ENCODE data around the gene SPSB1.

Gene SPSB1

DNA sequence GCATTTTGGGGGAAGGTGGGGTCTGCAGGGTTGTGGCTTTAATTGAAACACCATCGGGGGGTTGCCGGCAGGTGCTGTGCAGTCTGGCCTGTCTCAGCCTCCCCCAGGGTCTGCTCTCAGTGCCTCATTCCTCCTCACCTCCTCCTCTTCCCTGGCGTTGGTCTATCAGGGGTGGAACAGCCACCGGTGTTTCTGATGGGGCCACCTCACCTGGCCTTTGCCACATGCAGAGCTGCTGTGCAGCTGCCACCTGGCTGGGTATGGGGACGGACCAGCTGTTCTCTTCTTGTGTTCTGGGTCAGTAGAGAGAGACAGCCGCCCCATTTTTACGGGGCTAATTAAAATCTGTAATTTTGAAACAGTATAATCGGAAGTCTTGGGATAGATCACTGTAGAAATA, 53.9 kb downstream of the SPSB1 start:
- no peak for DNase-seq

DNA sequence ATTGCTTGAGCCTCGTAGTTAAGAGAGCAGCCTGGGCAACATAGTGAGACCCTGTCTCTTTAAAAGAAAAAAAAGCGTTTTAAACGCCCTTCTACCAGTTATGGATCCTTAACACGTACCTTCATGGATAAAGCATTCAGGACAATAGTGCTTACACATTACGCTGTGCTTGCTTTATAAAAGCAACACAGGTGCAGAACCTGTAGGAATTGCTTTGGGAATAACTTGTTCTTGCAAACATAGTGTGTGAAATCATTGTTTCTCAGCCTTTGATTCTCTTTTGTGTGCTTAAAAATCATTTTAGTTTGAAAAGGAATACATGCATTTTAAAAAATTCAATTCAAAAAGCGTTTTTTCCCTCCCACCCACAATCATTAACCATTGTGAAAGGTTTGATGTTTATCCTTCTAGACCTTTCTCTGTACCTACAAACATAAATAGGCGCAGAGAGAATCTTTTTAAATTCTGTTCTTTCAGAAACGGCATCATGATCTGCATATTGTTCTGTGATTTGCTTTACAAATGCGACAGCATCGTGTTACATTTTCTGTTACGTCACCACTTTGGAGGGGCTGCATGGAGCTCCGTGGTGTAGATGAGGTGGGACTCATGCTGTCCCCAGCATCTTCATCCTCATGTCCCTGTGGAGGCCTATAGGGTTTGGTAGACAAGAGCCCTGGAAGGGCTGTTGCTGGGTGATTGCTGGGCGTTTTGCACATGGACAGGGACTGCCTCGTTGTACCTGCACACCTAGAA, 54.6 kb downstream of the SPSB1 start:
- no peak for DNase-seq

GRCh38 chr1:9349331-9349851, 56.7 kb downstream of the SPSB1 start:
- DNase-seq, result no peak

GRCh38 chr1:9350013-9350908, 57.6 kb downstream of the SPSB1 start:
- DNase-seq, result no peak

DNA sequence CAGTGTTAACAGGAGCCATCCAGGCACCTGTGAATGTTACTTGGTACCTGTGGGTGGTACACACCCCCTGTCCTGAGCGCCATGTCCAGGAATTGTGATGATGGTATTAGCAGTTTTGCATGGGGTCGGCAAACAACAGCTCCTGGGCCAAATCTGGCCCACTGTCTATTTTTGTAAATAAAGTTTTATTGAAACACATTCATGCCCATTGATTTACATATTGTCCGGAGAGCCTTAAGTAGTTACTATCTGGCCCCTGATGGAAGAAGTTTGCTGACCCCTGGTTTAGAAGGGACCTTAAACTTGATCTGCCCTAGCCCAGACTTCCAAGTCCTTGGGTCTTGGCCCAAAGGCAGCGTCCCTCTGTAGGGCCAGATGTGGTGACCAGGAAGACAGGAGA, 58.3 kb downstream of the SPSB1 start:
- DNase-seq, result no peak

DNA sequence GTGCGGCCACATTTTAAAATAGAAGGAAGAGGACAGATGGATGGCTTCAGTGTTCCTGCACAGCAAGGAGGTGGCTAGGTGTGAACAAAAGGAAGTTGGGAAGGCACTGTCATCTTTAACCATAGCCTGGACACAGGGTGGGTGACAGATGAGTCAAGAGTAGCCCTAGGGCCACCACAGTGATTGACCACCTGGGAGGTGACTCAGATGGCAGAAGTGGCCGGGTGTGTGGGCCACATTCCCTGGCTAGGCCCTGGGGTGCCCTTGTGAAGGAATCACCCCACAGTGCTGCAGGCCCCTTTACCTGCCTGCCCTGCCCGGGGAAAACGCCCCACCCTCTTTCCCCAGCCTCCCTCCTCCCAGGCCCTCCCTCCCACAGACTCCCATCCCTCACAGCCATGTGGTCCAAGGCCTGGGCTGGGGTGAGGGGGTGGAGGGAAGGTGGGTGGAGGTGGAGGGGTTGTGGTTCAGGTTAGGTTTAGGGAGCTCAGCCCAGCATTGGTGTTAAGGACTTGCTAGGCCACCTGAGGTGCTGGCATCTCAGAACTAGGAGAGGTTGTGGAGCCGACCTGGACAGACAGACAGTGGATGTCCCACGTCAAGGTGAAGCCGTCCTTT, 59.1 kb downstream of the SPSB1 start:
- no peak for DNase-seq

DNA sequence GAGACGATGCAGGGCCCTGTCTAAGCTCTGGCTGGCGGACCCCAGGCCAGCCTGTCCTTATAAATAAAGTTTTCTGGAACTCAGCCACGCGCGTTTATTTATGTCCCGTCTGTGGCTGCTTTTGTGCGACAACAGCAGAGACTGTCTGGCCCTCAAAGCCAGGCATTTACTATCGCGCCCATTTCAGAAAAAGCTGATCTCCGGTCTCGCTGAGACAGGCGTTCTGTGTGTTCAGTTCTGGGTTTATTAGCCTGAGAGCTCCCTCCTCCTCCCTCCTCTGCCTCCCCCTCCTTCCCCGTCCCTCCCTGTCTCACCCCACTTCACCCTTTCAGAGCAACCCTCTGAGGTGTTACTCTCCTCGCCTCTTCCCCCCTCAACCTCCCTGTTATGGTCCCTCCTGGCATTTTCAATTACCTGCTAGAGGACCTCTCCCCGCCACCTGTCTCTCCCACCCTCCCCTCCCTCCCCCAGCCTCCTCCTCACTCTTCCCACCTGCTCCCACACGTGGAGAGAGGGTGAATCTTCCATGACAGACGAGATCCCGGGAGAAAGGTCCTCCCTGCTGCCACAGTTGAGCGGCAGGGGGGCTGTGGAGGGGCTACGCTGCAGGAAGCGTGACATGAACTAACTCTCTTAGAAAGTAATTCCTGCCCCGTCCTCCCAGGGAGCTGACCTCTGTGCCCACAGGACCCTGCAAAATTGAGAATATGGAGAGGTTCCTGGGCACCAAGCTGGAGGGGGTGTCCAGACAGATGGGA, 59.9 kb downstream of the SPSB1 start:
- no peak for DNase-seq

- no peak for DNase-seq
Observed at GRCh38 chr1:9355503-9355902, 62.8 kb downstream of the SPSB1 start.

- no peak for DNase-seq
Observed at GRCh38 chr1:9356021-9356420, 63.3 kb downstream of the SPSB1 start.

DNA sequence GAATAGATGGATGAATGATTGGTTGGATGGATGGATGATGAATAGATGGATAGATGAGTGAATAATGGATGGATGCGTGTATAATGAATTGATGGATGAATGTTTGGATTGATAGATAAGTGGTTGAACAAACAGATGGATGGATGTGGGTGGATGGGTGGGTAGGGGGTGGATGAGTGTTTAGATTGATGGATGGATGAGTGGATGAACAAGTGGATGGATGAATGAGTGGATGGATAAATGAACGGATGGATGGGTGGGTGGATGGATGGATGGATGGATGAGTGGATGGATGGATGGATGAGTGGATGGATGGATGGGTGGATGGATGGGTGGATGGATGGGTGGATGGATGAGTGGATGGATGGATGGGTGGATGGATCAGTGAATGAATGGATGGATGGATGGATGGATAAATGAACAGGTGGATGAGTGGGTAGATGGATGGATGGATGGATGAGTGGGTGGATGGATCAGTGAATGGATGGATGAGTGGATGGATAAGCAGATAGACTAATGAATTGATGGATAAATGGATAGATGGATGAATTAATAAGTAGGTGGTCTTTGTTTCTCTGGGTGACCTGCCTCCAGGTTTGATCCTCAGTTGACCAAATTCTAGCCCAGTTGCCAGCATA, 64.3 kb downstream of the SPSB1 start:
- no peak for DNase-seq

- DNase-seq, result no peak
Observed at GRCh38 chr1:9357958-9358357, 65.3 kb downstream of the SPSB1 start.

DNA sequence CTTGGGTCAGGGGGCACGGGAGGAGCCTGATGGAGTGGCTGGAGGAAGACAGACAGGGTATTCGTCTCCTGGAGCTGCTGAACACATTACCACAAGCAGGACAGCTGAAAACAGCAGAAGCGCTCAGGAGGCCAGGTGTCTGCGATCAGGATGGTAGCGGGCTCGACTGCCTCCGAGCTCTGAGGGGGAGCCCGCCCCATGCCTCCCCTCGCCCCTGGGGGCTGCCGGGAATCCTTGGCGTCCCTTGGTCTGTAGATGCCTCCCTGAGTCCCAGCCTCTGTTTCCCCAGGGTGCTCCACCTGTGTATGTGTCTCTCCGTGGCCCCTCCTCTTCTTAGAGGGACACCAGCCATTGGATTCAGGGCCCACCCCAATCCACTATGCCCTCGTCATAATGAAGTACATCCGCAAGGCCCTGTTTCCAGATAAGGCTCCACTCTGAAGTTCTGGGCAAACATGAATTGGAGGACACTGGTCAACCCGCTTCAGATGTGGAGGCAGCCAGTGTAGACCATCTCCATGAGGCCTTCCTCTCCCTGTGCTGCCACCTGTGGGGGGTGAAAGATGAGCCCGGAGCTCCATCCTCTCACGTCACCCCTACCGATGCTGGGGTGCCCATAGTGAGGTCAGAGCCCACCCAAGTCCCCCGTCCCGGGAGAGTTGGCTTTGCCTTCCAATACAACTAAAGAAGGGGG, 67.8 kb downstream of the SPSB1 start:
- no peak for DNase-seq

DNA sequence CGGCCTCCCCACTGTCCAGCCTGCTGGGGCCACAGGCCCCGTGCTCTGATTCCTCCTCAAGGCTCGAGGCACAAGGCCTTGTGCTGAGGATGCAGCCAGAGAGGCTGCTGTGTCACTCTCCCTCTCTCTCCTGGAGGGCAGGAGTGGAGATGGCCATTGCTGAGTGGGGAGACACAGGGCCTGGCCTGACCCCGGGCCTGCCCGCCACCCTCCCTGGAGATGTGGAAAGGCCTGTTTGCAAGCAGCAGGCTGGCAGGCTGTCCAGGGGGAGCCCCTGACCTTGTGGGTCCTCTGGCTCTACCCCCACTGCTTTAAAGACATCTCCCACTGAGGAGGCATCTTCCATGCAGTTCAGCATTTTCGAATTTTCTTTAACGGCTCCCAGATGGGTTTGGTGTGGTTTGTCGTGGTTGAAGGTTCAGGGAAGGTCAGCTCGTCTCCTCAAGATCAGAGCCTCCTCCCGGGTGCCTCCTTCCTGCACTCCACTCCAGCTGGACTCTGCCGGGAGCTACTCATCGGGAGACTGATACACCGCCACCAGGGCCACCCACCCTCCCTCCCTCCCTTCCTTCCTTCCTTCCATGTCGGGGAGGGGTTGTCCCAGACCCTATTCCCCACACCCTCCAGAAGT, 69.1 kb downstream of the SPSB1 start:
- DNase-seq, result no peak

- DNase-seq, result no peak
Observed at GRCh38 chr1:9362488-9362887, 69.8 kb downstream of the SPSB1 start.

DNA sequence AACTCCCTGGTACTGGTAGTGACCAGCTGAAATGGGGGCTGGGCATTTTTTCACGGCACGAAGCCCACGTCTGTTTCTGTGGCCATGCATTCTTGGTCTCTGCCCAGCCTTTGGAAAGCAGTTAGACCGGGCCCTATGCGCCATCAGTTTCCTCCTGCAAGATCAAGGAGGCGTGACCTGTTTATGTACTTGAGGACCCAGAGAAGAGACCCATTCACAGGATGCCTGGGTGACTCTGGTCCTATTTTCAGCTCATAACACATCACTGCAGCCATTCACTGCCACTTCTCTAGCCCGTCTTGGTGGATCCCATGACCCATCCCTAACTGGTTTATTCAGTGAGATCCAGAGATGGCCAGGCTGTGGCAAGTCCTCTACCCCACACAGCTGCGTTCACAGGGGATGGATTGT, 70.4 kb downstream of the SPSB1 start:
- DNase-seq, result no peak

- no peak for DNase-seq
Observed at GRCh38 chr1:9366298-9366697, 73.6 kb downstream of the SPSB1 start.

DNA sequence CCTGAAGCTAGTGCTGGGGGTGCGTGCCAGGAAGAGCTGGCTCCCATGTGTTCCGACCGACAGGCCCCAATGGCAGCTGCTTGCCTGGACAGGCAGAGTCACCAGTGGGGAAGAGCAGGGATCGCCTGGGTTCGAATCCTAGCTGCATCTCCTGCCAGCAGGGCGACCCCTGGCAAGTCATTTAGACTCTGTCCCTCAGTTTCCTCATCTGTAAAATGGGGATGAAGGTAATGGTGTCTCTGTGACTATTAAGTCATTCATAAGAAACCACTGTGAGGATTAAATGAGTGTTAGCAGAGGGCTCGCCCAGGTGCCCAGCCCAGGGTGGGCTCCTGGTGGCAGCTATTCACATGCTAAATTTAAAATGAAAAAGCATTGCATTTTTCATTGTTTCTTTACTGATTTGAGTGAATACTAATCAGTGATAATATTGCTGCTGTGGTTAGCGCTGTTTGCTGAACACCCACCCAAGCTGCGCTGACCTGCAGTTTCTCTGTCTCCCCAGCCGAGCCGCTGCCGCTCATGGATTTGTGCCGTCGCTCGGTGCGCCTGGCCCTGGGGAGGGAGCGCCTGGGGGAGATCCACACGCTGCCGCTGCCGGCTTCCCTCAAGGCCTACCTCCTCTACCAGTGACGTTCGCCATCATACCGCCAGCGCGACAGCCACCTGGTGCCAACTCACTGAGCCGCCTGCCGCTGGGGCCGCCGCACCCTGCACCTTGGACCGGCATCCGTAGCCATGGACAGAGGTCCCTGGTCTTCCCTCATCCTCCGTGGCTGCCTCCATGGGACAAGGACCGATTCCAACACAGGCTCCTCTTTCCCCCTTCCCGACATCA, 74.5 kb downstream of the SPSB1 start:
- no peak for DNase-seq

DNA sequence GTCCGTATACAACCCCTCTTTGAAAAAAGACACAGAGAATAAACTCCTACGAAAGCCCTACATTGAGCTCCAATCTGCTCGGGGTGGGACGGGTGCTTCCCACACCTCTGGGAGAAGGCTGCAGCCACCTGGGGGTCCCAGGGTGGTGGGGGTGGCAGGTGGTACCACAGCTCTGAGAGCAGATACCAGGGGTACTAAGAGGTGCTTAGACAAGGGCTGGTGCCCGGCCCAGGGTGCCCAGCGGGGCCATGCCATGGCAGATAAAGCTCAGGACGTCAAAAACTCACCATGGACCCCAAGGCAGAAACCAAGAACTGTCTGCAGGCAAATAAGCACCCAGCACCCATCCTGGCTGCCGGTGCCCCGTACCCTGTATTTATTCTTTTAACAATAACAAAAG, 75.1 kb downstream of the SPSB1 start:
- DNase-seq, result no peak

- DNase-seq, result no peak
Observed at GRCh38 chr1:9368356-9368755, 75.7 kb downstream of the SPSB1 start.

Measured in activated CD4-positive, alpha-beta T cell treated with anti-CD3 and anti-CD28 coated beads, Interleukin-10, Interleukin-2, amounts not matched to agents 100 ng/mL and 50 ng/mL, durations not matched to agents 16 hours and 8 hours (primary cell).